GM12878 (cell line): ENCODE results near the gene STARD8. TPM values are rescaled to one million over a fixed set of nuclear protein-coding genes. Genes with fewer than 3 reads are reported as not detected.

ENCODE experiments used
- ATAC-seq: fragments of 200-7000 bp; cut with Tn5 transposase; 3 replicates; pipeline ENCODE4 v1.9.1; 2020; ENCODE audit warnings: mild to moderate bottlenecking, moderate library complexity
- BruUV-seq: library from RNA; stranded (reverse); fragments of 400-500 nt; replicated peaks from 2 replicates; lab custom pipeline; 2021; lab: Mats Ljungman, UMichigan
- CTCF ChIA-PET: fragments of 300-600 bp; sonication (Branson Sonifier 250); formaldehyde crosslinking; extraction: SDS; loops from one replicate; lab custom pipeline; 2021; ENCODE audit warnings: inconsistent platforms; lab: Yijun Ruan, JAX
- POLR2A ChIA-PET: fragments of 350-600 bp; formaldehyde crosslinking; extraction: SDS; loops from one replicate; lab custom pipeline; 2021; ENCODE audit warnings: inconsistent platforms; lab: Charles Lee
- RAD21 ChIA-PET: fragments of 300-600 bp; sonication (Branson Sonifier 250); formaldehyde crosslinking; loops from one replicate; lab custom pipeline; 2023; ENCODE audit warnings: antibody characterized with exemption; ENCODE audit not compliant: unreplicated experiment; lab: Charles Lee
- SMC1A ChIA-PET: fragments of 300-600 bp; sonication (Branson Sonifier 250); formaldehyde crosslinking; loops from one replicate; lab custom pipeline; 2023; ENCODE audit not compliant: unreplicated experiment, uncharacterized antibody; lab: Charles Lee
- DNase-seq: peaks from one replicate; pipeline ENCODE4 v3.0.0-alpha.2; 2011; ENCODE audit warnings: low read depth, low spot score
- FAIRE-seq: peaks from 3 replicates; lab custom pipeline; 2011; peaks lifted over from hg19 to GRCh38; lab: Jason Lieb, UNC
- H2AFZ ChIP-seq: 2 replicates; pipeline ENCODE4 v1.6.0; 2011; ENCODE audit warnings: low read depth, low read length, control low read depth; ENCODE audit not compliant: control insufficient read depth
- H3K27ac ChIP-seq: 2 replicates; pipeline ENCODE4 v1.5.1; 2011; ENCODE audit warnings: control low read depth; ENCODE audit not compliant: control insufficient read depth, insufficient read depth
- H3K27me3 ChIP-seq, 2 experiments: replicated peaks in 1 of 2; 2 replicates each; pipeline versions ENCODE4 v1.6.0 to v1.6.1; 2011; ENCODE audit warnings: low read length in 1 of 2; ENCODE audit not compliant: control insufficient read depth in 2 of 2, insufficient read depth in 2 of 2
- H3K36me3 ChIP-seq, 2 experiments: 2 replicates each; pipeline ENCODE4 v1.5.1; 2011; ENCODE audit warnings: low read length in 1 of 2; ENCODE audit not compliant: control insufficient read depth in 2 of 2, insufficient read depth in 2 of 2
- H3K4me1 ChIP-seq: 2 replicates; pipeline ENCODE4 v1.6.1; 2011; ENCODE audit warnings: mild to moderate bottlenecking, low read length, moderate library complexity, mixed read lengths; ENCODE audit not compliant: control insufficient read depth, insufficient read depth
- H3K4me2 ChIP-seq: 2 replicates; pipeline ENCODE4 v1.6.0; 2011; ENCODE audit warnings: control low read depth; ENCODE audit not compliant: control insufficient read depth, insufficient read depth
- H3K4me3 ChIP-seq: fragments of 200-600 bp; sonication (generic); 2 replicates; pipeline ENCODE4 v1.5.1; 2016
- H3K79me2 ChIP-seq: 2 replicates; pipeline ENCODE4 v1.6.0; 2011; ENCODE audit warnings: low read length; ENCODE audit not compliant: control insufficient read depth, insufficient read depth
- H3K9ac ChIP-seq: 2 replicates; pipeline ENCODE4 v1.8.0; 2011; ENCODE audit warnings: low read length, control low read depth, mixed read lengths; ENCODE audit not compliant: control insufficient read depth, insufficient read depth
- H3K9me3 ChIP-seq: replicated peaks from 3 replicates; pipeline ENCODE4 v1.5.1; 2011; ENCODE audit warnings: mild to moderate bottlenecking, low read length; ENCODE audit not compliant: control insufficient read depth, insufficient read depth
- H4K20me1 ChIP-seq: 2 replicates; pipeline ENCODE4 v1.6.0; 2011; ENCODE audit not compliant: control insufficient read depth, insufficient read depth
- BACH1 ChIP-seq: fragments of 450-650 bp; IDR thresholded peaks from 2 replicates; pipeline ENCODE4 v1.6.1; 2017; ENCODE audit warnings: mild to moderate bottlenecking, borderline replicate concordance
- BHLHE40 ChIP-seq, 2 experiments: fragments of 450-650 bp in 1 of 2; IDR thresholded peaks; 2 replicates each; pipeline ENCODE4 v1.6.1; 2011 to 2017; ENCODE audit warnings: low read depth in 2 of 2, borderline replicate concordance in 1 of 2, improper control_type of control experiment in 1 of 2, low read length in 1 of 2, mild to moderate bottlenecking in 1 of 2
- CBFB ChIP-seq: IDR thresholded peaks from 2 replicates; pipeline ENCODE4 v1.6.1; 2016; ENCODE audit warnings: antibody characterized with exemption, low read depth
- CHD2 ChIP-seq: IDR thresholded peaks from 2 replicates; pipeline ENCODE4 v1.6.1; 2011; ENCODE audit warnings: low read depth, low read length, improper control_type of control experiment, borderline replicate concordance
- E2F8 ChIP-seq: fragments of 450-650 bp; IDR thresholded peaks from 2 replicates; pipeline ENCODE4 v1.6.1; 2018; ENCODE audit warnings: mild to moderate bottlenecking, low read depth, moderate library complexity; ENCODE audit not compliant: partially characterized antibody
- EZH2 ChIP-seq: IDR thresholded peaks from 2 replicates; pipeline ENCODE4 v1.6.1; 2012; ENCODE audit warnings: low read depth, mild to moderate bottlenecking, control low read depth, inconsistent platforms, low read length, borderline replicate concordance; ENCODE audit not compliant: control insufficient read depth
- GABPA ChIP-seq: IDR thresholded peaks from 2 replicates; pipeline ENCODE4 v1.6.1; 2014; ENCODE audit warnings: antibody characterized with exemption, low read depth, mild to moderate bottlenecking, inconsistent platforms
- LARP7 ChIP-seq: fragments of 450-650 bp; IDR thresholded peaks from 2 replicates; pipeline ENCODE4 v1.6.1; 2017; ENCODE audit warnings: mild to moderate bottlenecking
- MLLT1 ChIP-seq: fragments of 450-650 bp; IDR thresholded peaks from 2 replicates; pipeline ENCODE4 v1.6.1; 2016; ENCODE audit warnings: mild to moderate bottlenecking
- MXI1 ChIP-seq: fragments of 150-350 bp; IDR thresholded peaks from 2 replicates; pipeline ENCODE4 v1.6.1; 2011; ENCODE audit warnings: low read depth, mild to moderate bottlenecking, inconsistent platforms, low read length, improper control_type of control experiment
- NRF1 ChIP-seq: conservative IDR thresholded peaks from 2 replicates; pipeline ENCODE4 v1.6.1; 2011; ENCODE audit warnings: mild to moderate bottlenecking, low read depth, low read length, improper control_type of control experiment
- SMAD5 ChIP-seq: IDR thresholded peaks from 2 replicates; pipeline ENCODE4 v1.6.1; 2016; ENCODE audit warnings: antibody characterized with exemption, low read depth
- TCF12 ChIP-seq: IDR thresholded peaks from 2 replicates; pipeline ENCODE4 v1.6.1; 2011; ENCODE audit warnings: low read depth, mild to moderate bottlenecking, low read length
- USF1 ChIP-seq: IDR thresholded peaks from 2 replicates; pipeline ENCODE4 v1.6.1; 2011; ENCODE audit warnings: borderline replicate concordance, low read depth, mild to moderate bottlenecking, moderate library complexity, mixed read lengths, low read length; ENCODE audit not compliant: insufficient read depth; ENCODE audit errors: extremely low read length
- USF2 ChIP-seq: IDR thresholded peaks from 2 replicates; pipeline ENCODE4 v1.6.1; 2011; ENCODE audit warnings: low read depth, low read length, improper control_type of control experiment, borderline replicate concordance
- YBX1 ChIP-seq: fragments of 450-650 bp; IDR thresholded peaks from 2 replicates; pipeline ENCODE4 v1.6.1; 2016; ENCODE audit warnings: antibody characterized with exemption
- YY1 ChIP-seq: IDR thresholded peaks from 2 replicates; pipeline ENCODE4 v1.6.1; 2011; ENCODE audit warnings: low read depth, mild to moderate bottlenecking, low read length
- WGBS: methylation state at CpG from one replicate; pipeline ENCODE4 v1.1.6; 2016; ENCODE audit warnings: low lambda C conversion rate; ENCODE audit not compliant: insufficient replicate concordance, insufficient coverage; ENCODE audit errors: missing lambda C conversion rate; 5-methylcytosine and 5-hydroxymethylcytosine counted together
- in situ Hi-C: fragments of 300-500 bp; cut with MboI; formaldehyde crosslinking; loops from 9 replicates; pipeline ENCODE4 v1.14.3; 2018; ENCODE audit warnings: mixed read lengths
- intact Hi-C: fragments of 100-400 bp; cut with micrococcal nuclease; formaldehyde crosslinking; loops from one replicate; pipeline ENCODE4 v1.14.2; 2022; ENCODE audit not compliant: unreplicated experiment
- polyA plus RNA-seq, 11 experiments: library from polyadenylated mRNA; depleted of rRNA in 4 of 11; unstranded in 6 of 11; stranded (reverse) in 5 of 11; fragments of >200 nt; fragmentation: Nextera tagmentation in 4 of 11; fragmentation: Illumina TruSeq in 1 of 11; extraction: Ambion mirVana in 4 of 11; extraction: Trizol in 1 of 11; gene quantifications; 1 replicate in 1 of 11; 2 replicates in 10 of 11; pipeline versions ENCODE4 v1.2.1 to v1.2.3, GENCODE V29; 2011 to 2016; ENCODE audit warnings: inconsistent platforms in 2 of 11, missing spikeins in 2 of 11, low read depth in 1 of 11
- total RNA-seq, 4 experiments: library from RNA; depleted of rRNA in 3 of 4; stranded (reverse); fragments of >200 nt in 3 of 4; fragmentation: Illumina TruSeq in 1 of 4; extraction: Trizol in 1 of 4; gene quantifications; 2 replicates each; pipeline versions ENCODE4 v1.2.1 to v1.2.3, GENCODE V29; 2013 to 2021

Gene STARD8
- total and polyA plus RNA-seq, 10 of the 15 experiments (the other 5 are each of a cell fraction or from before 2014, with no cell fraction given): 0.03 to 0.14 (median 0.07) TPM; not detected in 6

GRCh38 chrX:68658530-68658929, 11.1 kb downstream of the STARD8 start:
- no peak for TF ChIP-seq EZH2
- TF ChIP-seq BHLHE40 (IDR thresholded peaks at IDR 0.05; ENCODE audit: borderline replicate concordance in 1 of 2, low read depth in 2 of 2, low read length in 1 of 2): no peak
- no peak for TF ChIP-seq SMAD5
- no peak for TF ChIP-seq LARP7
- no peak for TF ChIP-seq TCF12
- no peak for TF ChIP-seq CBFB
- no peak for TF ChIP-seq CHD2
- no peak for TF ChIP-seq NRF1
- TF ChIP-seq YBX1: no peak
- no peak for TF ChIP-seq USF1
- TF ChIP-seq BACH1: no peak
- TF ChIP-seq GABPA: no peak
- TF ChIP-seq MXI1: no peak
- TF ChIP-seq E2F8: no peak
- no peak for TF ChIP-seq MLLT1
- no peak for TF ChIP-seq USF2
- TF ChIP-seq YY1: no peak
- WGBS: 0% methylated on average over 3 of the region's 3 CpGs
- in situ Hi-C loops: no loop called here
- Histone ChIP-seq H3K36me3 (no peaks in the 10 kb centered on the region), H3K27ac (no peak overlapping the region), H3K27me3 (no peaks in the 10 kb centered on the region), H3K4me3 (no peak overlapping the region), H3K9me3 (no peaks in the 10 kb centered on the region), H3K4me2 (no peak overlapping the region), H3K79me2 (no peaks in the 10 kb centered on the region), H3K4me1 (no peaks in the 10 kb centered on the region), H3K9ac (no peak overlapping the region), H4K20me1 (no peaks in the 10 kb centered on the region), H2AFZ (no peak overlapping the region)
- POLR2A ChIA-PET: no interaction called here
- BruUV-seq: no TSS peak
- SMC1A ChIA-PET: no interaction called here
- ATAC-seq (no peak), FAIRE-seq (no peak), DNase-seq (no peak)
- intact Hi-C loops: no loop called here
- CTCF ChIA-PET: no interaction called here
- RAD21 ChIA-PET: no interaction called here
